GM12878 (cell line): Measurements from ENCODE around the gene TSNAX. TPM values are rescaled to one million over a fixed set of nuclear protein-coding genes. Genes with fewer than 3 reads are reported as not detected.

ENCODE experiments used
- ATF7 ChIP-seq: fragments of 450-650 bp; IDR thresholded peaks from 2 replicates; pipeline ENCODE4 v1.6.1; 2016; ENCODE audit warnings: low read depth, mild to moderate bottlenecking
- CHD2 ChIP-seq: IDR thresholded peaks from 2 replicates; pipeline ENCODE4 v1.6.1; 2011; ENCODE audit warnings: low read depth, low read length, improper control_type of control experiment, borderline replicate concordance
- E4F1 ChIP-seq: fragments of 450-650 bp; IDR thresholded peaks from 2 replicates; pipeline ENCODE4 v1.6.1; 2018; ENCODE audit warnings: borderline replicate concordance, mild to moderate bottlenecking; ENCODE audit not compliant: partially characterized antibody
- FOXK2 ChIP-seq: fragments of 450-650 bp; IDR thresholded peaks from 2 replicates; pipeline ENCODE4 v1.6.1; 2017; ENCODE audit warnings: mild to moderate bottlenecking, moderate library complexity
- HCFC1 ChIP-seq: fragments of 150-350 bp; IDR thresholded peaks from 2 replicates; pipeline ENCODE4 v1.6.1; 2014; ENCODE audit warnings: low read length
- KAT2A ChIP-seq: conservative IDR thresholded peaks from 2 replicates; pipeline ENCODE4 v1.6.1; 2011; ENCODE audit warnings: low read depth, low read length; ENCODE audit not compliant: control insufficient read depth
- MTA3 ChIP-seq: IDR thresholded peaks from 2 replicates; pipeline ENCODE4 v1.6.1; 2012; ENCODE audit warnings: low read length, inconsistent platforms, borderline replicate concordance
- MXI1 ChIP-seq: fragments of 150-350 bp; IDR thresholded peaks from 2 replicates; pipeline ENCODE4 v1.6.1; 2011; ENCODE audit warnings: low read depth, mild to moderate bottlenecking, inconsistent platforms, low read length, improper control_type of control experiment
- NFXL1 ChIP-seq: fragments of 450-650 bp; IDR thresholded peaks from 2 replicates; pipeline ENCODE4 v1.6.1; 2017; ENCODE audit warnings: antibody characterized with exemption, mild to moderate bottlenecking, borderline replicate concordance
- NR2C1 ChIP-seq: fragments of 450-650 bp; IDR thresholded peaks from 2 replicates; pipeline ENCODE4 v1.6.1; 2017; ENCODE audit warnings: antibody characterized with exemption, mild to moderate bottlenecking, moderate library complexity
- NR2C2 ChIP-seq: IDR thresholded peaks from 2 replicates; pipeline ENCODE4 v1.6.1; 2011; ENCODE audit warnings: borderline replicate concordance, low read depth; ENCODE audit not compliant: control insufficient read depth, insufficient read length
- NR2F1 ChIP-seq: fragments of 450-650 bp; conservative IDR thresholded peaks from 2 replicates; pipeline ENCODE4 v1.6.1; 2017; ENCODE audit warnings: mild to moderate bottlenecking
- RUNX3 ChIP-seq: IDR thresholded peaks from 2 replicates; pipeline ENCODE4 v1.6.1; 2012; ENCODE audit warnings: low read length, inconsistent platforms
- SMAD5 ChIP-seq: IDR thresholded peaks from 2 replicates; pipeline ENCODE4 v1.6.1; 2016; ENCODE audit warnings: antibody characterized with exemption, low read depth
- SREBF1 ChIP-seq: IDR thresholded peaks from 2 replicates; pipeline ENCODE4 v1.6.1; 2012; ENCODE audit warnings: mild to moderate bottlenecking, low read length
- SREBF2 ChIP-seq: IDR thresholded peaks from 2 replicates; pipeline ENCODE4 v1.6.1; 2012; ENCODE audit warnings: mild to moderate bottlenecking, low read length
- STAT3 ChIP-seq: IDR thresholded peaks from 2 replicates; pipeline ENCODE4 v1.6.1; 2011; ENCODE audit warnings: low read depth, low read length, improper control_type of control experiment
- TBL1XR1 ChIP-seq: IDR thresholded peaks from 2 replicates; pipeline ENCODE4 v1.6.1; 2012; ENCODE audit warnings: low read depth, low read length, improper control_type of control experiment
- ZNF24 ChIP-seq: fragments of 450-650 bp; IDR thresholded peaks from 2 replicates; pipeline ENCODE4 v1.6.1; 2017; ENCODE audit warnings: antibody characterized with exemption, mild to moderate bottlenecking
- polyA plus RNA-seq, 11 experiments: library from polyadenylated mRNA; depleted of rRNA in 4 of 11; unstranded in 6 of 11; stranded (reverse) in 5 of 11; fragments of >200 nt; fragmentation: Nextera tagmentation in 4 of 11; fragmentation: Illumina TruSeq in 1 of 11; extraction: Ambion mirVana in 4 of 11; extraction: Trizol in 1 of 11; gene quantifications; 1 replicate in 1 of 11; 2 replicates in 10 of 11; pipeline versions ENCODE4 v1.2.1 to v1.2.3, GENCODE V29; 2011 to 2016; ENCODE audit warnings: inconsistent platforms in 2 of 11, missing spikeins in 2 of 11, low read depth in 1 of 11
- total RNA-seq, 4 experiments: library from RNA; depleted of rRNA in 3 of 4; stranded (reverse); fragments of >200 nt in 3 of 4; fragmentation: Illumina TruSeq in 1 of 4; extraction: Trizol in 1 of 4; gene quantifications; 2 replicates each; pipeline versions ENCODE4 v1.2.1 to v1.2.3, GENCODE V29; 2013 to 2021
- TF ChIP-seq, protein P1 (sequence below): fragments of 450-650 bp; IDR thresholded peaks from 2 replicates; pipeline ENCODE4 v1.6.1; 2017; ENCODE audit warnings: antibody characterized with exemption, mild to moderate bottlenecking, moderate library complexity
- TF ChIP-seq, protein P2 (sequence below): fragments of 450-650 bp; IDR thresholded peaks from 2 replicates; pipeline ENCODE4 v1.6.1; 2014; ENCODE audit warnings: mild to moderate bottlenecking

Gene TSNAX
- total and polyA plus RNA-seq, 10 of the 15 experiments (the other 5 are each of a cell fraction or from before 2014, with no cell fraction given), result 24.8 to 49.7 (median 35.6) TPM

- TF ChIP-seq, protein P1, sequence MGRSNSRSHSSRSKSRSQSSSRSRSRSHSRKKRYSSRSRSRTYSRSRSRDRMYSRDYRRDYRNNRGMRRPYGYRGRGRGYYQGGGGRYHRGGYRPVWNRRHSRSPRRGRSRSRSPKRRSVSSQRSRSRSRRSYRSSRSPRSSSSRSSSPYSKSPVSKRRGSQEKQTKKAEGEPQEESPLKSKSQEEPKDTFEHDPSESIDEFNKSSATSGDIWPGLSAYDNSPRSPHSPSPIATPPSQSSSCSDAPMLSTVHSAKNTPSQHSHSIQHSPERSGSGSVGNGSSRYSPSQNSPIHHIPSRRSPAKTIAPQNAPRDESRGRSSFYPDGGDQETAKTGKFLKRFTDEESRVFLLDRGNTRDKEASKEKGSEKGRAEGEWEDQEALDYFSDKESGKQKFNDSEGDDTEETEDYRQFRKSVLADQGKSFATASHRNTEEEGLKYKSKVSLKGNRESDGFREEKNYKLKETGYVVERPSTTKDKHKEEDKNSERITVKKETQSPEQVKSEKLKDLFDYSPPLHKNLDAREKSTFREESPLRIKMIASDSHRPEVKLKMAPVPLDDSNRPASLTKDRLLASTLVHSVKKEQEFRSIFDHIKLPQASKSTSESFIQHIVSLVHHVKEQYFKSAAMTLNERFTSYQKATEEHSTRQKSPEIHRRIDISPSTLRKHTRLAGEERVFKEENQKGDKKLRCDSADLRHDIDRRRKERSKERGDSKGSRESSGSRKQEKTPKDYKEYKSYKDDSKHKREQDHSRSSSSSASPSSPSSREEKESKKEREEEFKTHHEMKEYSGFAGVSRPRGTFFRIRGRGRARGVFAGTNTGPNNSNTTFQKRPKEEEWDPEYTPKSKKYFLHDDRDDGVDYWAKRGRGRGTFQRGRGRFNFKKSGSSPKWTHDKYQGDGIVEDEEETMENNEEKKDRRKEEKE, result no peak
- TF ChIP-seq E4F1 (peak; percentile 18), SMAD5 (peak; percentile 79; the same call in 1 of the 2 replicates), RUNX3 (peak; percentile 81), MTA3 (no peak), STAT3 (no peak), SREBF2 (no peak), SREBF1 (peak; percentile 73), HCFC1 (peak; percentile 94), NR2C1 (peak; percentile 39; the same call in 1 of the 2 replicates), ATF7 (0 out of 2 replicates have a peak, but pooled peaks have one; percentile 41), NR2F1 (0 out of 2 replicates have a peak, but pooled peaks have one; percentile 57), KAT2A (no peak), TBL1XR1 (peak; percentile 28; the same call in 1 of the 2 replicates), ZNF24 (no peak), NR2C2 (no peak), CHD2 (peak; percentile 46; the same call in 1 of the 2 replicates), FOXK2 (no peak), MXI1 (peak; percentile 57), NFXL1 (no peak)
- TF ChIP-seq, protein P2, sequence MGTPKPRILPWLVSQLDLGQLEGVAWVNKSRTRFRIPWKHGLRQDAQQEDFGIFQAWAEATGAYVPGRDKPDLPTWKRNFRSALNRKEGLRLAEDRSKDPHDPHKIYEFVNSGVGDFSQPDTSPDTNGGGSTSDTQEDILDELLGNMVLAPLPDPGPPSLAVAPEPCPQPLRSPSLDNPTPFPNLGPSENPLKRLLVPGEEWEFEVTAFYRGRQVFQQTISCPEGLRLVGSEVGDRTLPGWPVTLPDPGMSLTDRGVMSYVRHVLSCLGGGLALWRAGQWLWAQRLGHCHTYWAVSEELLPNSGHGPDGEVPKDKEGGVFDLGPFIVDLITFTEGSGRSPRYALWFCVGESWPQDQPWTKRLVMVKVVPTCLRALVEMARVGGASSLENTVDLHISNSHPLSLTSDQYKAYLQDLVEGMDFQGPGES, result no peak; the same call in 1 of the 2 replicates
These were observed at the start of gene TSNAX (continued) for GRCh38 chr1:231528172-231529029.
